Astrocyte of the spinal cord (primary cell): ENCODE measurements around the gene SCYL2.
"Not testable (repeated sequence)": the region's sequence is repeated elsewhere in the genome, so short reads cannot be mapped to it uniquely, and the experiment has no call there.

Experiments used
- DNase-seq: peaks from one replicate; pipeline ENCODE4 v3.0.0; 2011; ENCODE audit warnings: low read depth, low spot score
- H3K4me3 ChIP-seq: 2 replicates; pipeline ENCODE4 v1.5.1; 2011; ENCODE audit warnings: low read depth, mild to moderate bottlenecking, low read length, moderate library complexity
- CTCF ChIP-seq: IDR thresholded peaks from 2 replicates; pipeline ENCODE4 v1.5.1; 2012; ENCODE audit warnings: low read depth, mild to moderate bottlenecking, low read length, inconsistent platforms
- in situ Hi-C: cut with HindIII; loops from 2 replicates; pipeline ENCODE4 v1.10.0; 2017; ENCODE audit warnings: low sequenced_read_pairs

The SCYL2 gene

DNA sequence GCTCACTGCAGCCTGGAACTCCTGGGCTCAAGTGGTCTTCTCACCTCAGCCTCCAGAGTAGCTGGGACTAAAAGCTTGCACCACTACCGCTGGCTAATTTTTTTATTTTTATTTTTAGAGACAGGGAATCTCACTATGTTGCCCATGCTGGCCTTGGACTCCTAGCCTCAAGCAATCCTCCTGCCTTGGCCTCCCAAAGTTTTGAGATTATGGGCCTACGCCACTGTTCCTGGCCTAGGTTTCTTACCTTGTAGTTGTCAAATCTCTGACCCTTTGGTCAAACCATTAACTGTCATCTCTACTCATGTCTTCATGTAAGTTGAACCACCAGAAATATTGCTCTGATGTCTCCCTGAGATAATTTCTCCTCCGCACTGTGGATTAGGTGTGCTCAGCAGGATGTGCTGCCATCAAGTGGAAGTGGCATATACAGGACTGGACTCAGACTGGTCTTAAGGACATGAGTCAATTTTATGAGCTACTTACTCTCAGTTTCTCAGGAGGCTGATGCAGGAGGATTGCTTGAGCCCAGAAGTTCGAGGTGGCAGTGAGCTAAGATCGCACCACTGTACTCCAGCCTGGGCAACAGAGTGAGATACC lies 37.8 kb upstream of the SCYL2 start:
- no peak for DNase-seq
- in situ Hi-C loops, result no loop called here
- no peak overlapping the region for H3K4me3 ChIP-seq
- peak; percentile 12 for TF ChIP-seq CTCF

DNA sequence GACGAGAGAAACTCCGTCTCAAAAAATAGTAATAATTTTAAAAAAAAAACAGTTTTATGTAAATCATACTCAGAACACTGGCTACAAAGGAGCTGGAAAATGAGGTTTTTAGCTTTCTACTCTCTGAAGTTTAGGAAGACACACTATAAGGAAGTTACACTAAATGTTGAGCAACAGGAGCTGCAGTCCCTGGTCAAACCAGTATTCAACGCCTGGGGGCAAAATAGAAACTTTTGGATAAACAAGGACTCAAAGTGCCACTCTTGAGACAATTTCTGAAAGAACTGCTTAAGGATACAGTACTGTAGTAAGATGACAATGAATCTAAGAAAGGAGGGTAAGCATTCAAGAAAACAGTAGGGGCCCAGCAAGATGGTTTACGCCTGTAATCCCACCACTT lies 37.1 kb upstream of the SCYL2 start:
- no peak overlapping the region for H3K4me3 ChIP-seq
- no peak for TF ChIP-seq CTCF
- in situ Hi-C loops, result no loop called here
- no peak for DNase-seq

DNA sequence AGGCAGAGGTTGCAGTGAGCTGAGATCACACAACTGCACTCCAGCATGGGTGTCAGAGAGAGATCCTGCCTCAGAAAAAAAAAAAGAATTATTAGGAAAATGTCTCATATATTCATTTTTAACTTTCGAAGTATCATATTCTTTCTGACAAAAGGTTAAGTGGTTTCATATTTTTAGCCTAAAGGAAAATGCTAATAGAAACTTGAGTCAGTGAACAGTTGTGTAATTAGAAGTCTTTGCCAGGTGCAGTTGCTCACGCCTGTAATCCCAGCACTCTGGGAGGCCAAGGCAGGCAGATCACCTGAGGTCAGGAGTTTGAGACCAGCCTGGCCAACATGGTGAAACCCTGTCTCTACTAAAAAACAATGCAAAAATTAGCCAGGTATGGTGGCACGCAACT lies 35.1 kb upstream of the SCYL2 start:
- DNase-seq, in situ Hi-C loops, H3K4me3 ChIP-seq: not testable (repeated sequence)

GRCh38 chr12:100234166-100234565 lies 32.8 kb upstream of the SCYL2 start:
- DNase-seq, result peak; percentile 7
- no peak for TF ChIP-seq CTCF

DNA sequence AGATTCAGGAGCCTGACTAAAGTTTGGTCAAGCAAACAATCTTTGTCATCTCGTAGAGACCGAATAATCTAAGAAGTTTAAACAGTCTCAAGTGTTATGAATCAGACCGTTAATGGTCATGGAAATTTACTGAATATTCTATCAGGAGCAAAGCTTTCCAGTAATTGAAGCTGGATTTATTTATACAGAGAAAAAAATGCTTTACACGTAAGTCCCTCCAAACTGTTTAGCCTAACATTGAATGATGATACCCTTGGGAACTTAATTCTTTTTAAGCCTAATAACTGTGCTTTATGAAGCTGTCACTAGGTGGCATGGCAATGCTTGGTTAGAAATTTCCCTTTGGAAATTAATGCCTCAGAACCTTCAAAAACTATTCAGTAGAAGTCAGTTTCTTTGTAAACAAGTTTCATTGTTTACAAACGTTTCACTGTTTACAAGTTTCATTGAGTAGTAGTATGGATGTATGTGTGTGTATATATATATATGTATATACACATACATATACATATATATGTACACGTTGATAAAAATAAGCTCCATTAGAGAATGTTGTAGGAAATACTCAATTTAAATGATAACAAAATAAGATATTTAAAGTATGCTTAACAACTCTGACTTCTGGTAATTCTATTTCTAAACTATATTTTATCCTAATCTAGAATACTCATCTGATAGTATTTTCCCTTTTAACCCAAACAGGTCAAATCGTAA lies 32.2 kb upstream of the SCYL2 start:
- H3K4me3 ChIP-seq, result no peak overlapping the region
- in situ Hi-C loops, result no loop called here
- peak; percentile 72 for TF ChIP-seq CTCF
- peak; percentile 64 for DNase-seq

More at GRCh38 chr12:100234166-100234565, 32.8 kb upstream of the SCYL2 start:
- in situ Hi-C loops, result no loop called here
- H3K4me3 ChIP-seq, result no peak overlapping the region

DNA sequence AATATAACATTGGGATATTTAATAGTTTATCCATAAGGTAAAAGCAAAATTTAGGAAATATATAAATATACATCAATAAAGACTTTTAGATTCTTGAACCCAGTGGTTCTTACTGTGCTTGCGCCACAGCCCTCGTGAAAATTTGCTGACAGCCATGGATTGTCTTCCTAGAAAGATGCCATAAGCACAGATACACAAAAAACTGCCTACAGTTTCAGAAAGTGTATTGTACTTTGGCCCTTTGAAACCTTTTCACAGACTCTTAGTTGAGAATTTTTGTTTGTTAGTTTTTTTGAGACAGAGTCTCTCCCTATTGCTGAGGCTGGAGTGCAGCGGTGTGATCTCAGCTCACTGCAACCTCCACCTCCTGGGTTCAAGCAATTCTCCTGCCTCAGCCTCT lies 28.2 kb upstream of the SCYL2 start:
- DNase-seq, result no peak
- no peak for TF ChIP-seq CTCF
- no peak overlapping the region for H3K4me3 ChIP-seq
- in situ Hi-C loops, result no loop called here

GRCh38 chr12:100239589-100239988 lies 27.4 kb upstream of the SCYL2 start:
- no peak for TF ChIP-seq CTCF
- in situ Hi-C loops, result no loop called here
- DNase-seq, result no peak
- no peak overlapping the region for H3K4me3 ChIP-seq
